B cell (primary cell): ENCODE measurements around the gene DUSP14.

Experiments used
- CTCF ChIP-seq: fragments of 200-600 bp; IDR thresholded peaks from one replicate; pipeline ENCODE4 v1.8.0; 2022; ENCODE audit warnings: antibody characterized with exemption, mild to moderate bottlenecking
- EZH2 ChIP-seq: IDR thresholded peaks from 2 replicates; pipeline ENCODE4 v1.6.1; 2012; ENCODE audit warnings: borderline replicate concordance, low read depth, mild to moderate bottlenecking, moderate library complexity, low read length; ENCODE audit not compliant: insufficient read depth, poor library complexity, severe bottlenecking

DNA sequence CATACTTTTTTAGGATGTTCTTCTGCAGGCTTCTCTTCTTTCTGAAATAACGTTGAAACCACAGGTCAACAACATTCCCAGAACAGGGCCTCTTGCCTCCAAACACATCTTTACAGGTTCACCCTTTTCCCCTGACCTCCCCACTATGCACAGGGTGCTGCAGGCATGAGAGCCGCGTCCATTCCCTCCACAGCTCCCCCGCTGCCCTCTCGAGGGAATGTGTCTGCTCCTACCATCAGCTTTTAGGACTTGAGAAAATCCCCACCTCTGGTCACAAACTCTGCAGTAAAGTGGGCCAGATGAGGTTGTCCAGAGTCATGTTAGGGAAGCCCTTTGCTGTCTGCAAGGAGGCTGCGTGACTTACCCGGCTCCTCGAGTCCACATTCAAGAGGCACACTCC, 30.5 kb downstream of the DUSP14 start:
- no peak for TF ChIP-seq CTCF
- TF ChIP-seq EZH2: no peak
